ENCODE results near the gene LRIG3. TPM values are rescaled to one million over a fixed set of nuclear protein-coding genes. Genes with fewer than 3 reads are reported as not detected.

LRIG3 gene
- total and polyA plus RNA-seq, 2 of the 8 experiments (the other 6 are each of a cell fraction or from before 2014, with no cell fraction given): 6.5 to 9.1 TPM

DNA sequence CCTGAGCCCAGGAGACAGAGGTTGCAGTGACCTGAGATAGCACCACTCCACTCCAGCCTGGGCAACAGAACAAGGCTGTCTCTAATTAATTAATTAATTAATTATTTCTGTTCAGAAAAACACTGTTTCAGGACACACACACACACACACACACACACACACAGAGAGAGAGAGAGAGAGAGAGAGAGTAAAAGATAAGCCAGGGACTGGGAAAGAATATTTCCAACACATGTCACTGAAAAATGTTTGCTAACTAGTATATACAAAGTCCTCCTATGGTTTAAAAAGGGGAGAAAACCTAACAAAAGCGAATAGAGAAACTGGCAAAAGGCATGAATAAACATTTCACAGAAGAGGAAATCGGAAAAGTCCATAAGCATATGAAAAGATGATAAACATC lies 18.1 kb upstream of the LRIG3 start:
- no peak overlapping the region for H3K56ac ChIP-seq (replicated peaks; ENCODE audit: insufficient read length, low read depth, low read length)
- H2BK12ac ChIP-seq (ENCODE audit: low read depth, low read length): no peak overlapping the region
- no peak overlapping the region for H2BK120ac ChIP-seq (replicated peaks; ENCODE audit: low read depth, low read length)
- CTCF ChIA-PET (ENCODE audit: partially characterized antibody): no interaction called here
- no peak overlapping the region for H2AFZ ChIP-seq (ENCODE audit: low read length)
- H3K27me3 ChIP-seq (replicated peaks in 1 of 4; ENCODE audit: control insufficient read depth in 3 of 4, extremely low read depth in 1 of 4, insufficient read depth in 3 of 4, low read length in 3 of 4): no peaks in the 10 kb centered on the region
- no peak overlapping the region for H3K4me2 ChIP-seq (ENCODE audit: insufficient read depth in 1 of 2, low read depth in 2 of 2, low read length in 2 of 2)
- TF ChIP-seq CBX5 (IDR thresholded peaks at IDR 0.05; ENCODE audit: low read depth, low read length) (no peak), YY1 (IDR thresholded peaks at IDR 0.05; ENCODE audit: low read depth, low read length) (no peak), SIX5 (IDR thresholded peaks at IDR 0.05; ENCODE audit: low read depth, low read length) (no peak), SIRT6 (IDR thresholded peaks at IDR 0.05; ENCODE audit: low read length) (no peak)
- H4K5ac ChIP-seq (ENCODE audit: insufficient read length, low read depth, low read length): no peak overlapping the region
- H2BK20ac ChIP-seq (ENCODE audit: low read length): no peak overlapping the region
- H2AK5ac ChIP-seq (ENCODE audit: low read depth, low read length): no peak overlapping the region
- no peak overlapping the region for H3K4ac ChIP-seq (replicated peaks; ENCODE audit: insufficient read length, low read depth, low read length)
- H3K14ac ChIP-seq (ENCODE audit: insufficient read length): no peak overlapping the region
- H4K8ac ChIP-seq (ENCODE audit: extremely low read depth, insufficient read depth, low read length): no peak overlapping the region
- POLR2A ChIA-PET (ENCODE audit: partially characterized antibody): no interaction called here
- DNase-seq (ENCODE audit: low read depth in 1 of 2, low spot score in 2 of 2) (no peak), FAIRE-seq (no peak)
- H4K91ac ChIP-seq (replicated peaks; ENCODE audit: insufficient read length, low read length): no peak overlapping the region
- H3K9me3 ChIP-seq (ENCODE audit: insufficient read depth in 2 of 2, low read depth in 1 of 2, low read length in 1 of 2): no peaks in the 10 kb centered on the region; a peak in 1 of 4 replicates
- no peak overlapping the region for H3K27ac ChIP-seq (ENCODE audit: low read depth, low read length)
- no peak overlapping the region for H3K18ac ChIP-seq (ENCODE audit: extremely low read depth, low read length)
- H2BK5ac ChIP-seq (ENCODE audit: low read depth, low read length): no peak overlapping the region
- H4K20me1 ChIP-seq (replicated peaks in 1 of 2; ENCODE audit: control insufficient read depth in 1 of 2, insufficient read depth in 2 of 2, low read length in 2 of 2): no peaks in the 10 kb centered on the region
- H3K79me2 ChIP-seq (ENCODE audit: control insufficient read depth in 1 of 2, insufficient read depth in 2 of 2, low read length in 2 of 2): no peaks in the 10 kb centered on the region
- H3K4me1 ChIP-seq (replicated peaks in 1 of 4; ENCODE audit: control insufficient read depth in 3 of 4, insufficient read depth in 4 of 4, low read length in 3 of 4): no peaks in the 10 kb centered on the region; a peak in 1 of 7 replicates
- no peaks in the 10 kb centered on the region for H3K36me3 ChIP-seq (ENCODE audit: control insufficient read depth in 2 of 4, insufficient read depth in 4 of 4, low read length in 3 of 4)
- no peak overlapping the region for H3K23ac ChIP-seq (ENCODE audit: insufficient read length)
- WGBS, 2 experiments (ENCODE audit: extremely low coverage in 1 of 2, insufficient coverage in 1 of 2, insufficient read length in 1 of 2, insufficient replicate concordance in 2 of 2, low coverage in 1 of 2, low lambda C conversion rate in 2 of 2, missing lambda C conversion rate in 1 of 2): 88% methylated on average over 2 of the region's 2 CpGs; no CpG with 5 or more reads in 1 of the 2 experiments
- no peak overlapping the region for H2BK15ac ChIP-seq (ENCODE audit: low read length)
- no peaks in the 10 kb centered on the region for H3K79me1 ChIP-seq (ENCODE audit: low read depth, low read length)
- no peaks in the 10 kb centered on the region for H3K23me2 ChIP-seq (ENCODE audit: low read depth, low read length)
- H3K4me3 ChIP-seq (ENCODE audit: extremely low read depth in 1 of 4, insufficient read depth in 2 of 4, low read depth in 3 of 4, low read length in 4 of 4): no peak overlapping the region
- H3K9ac ChIP-seq (replicated peaks in 1 of 4; ENCODE audit: extremely low read depth in 1 of 4, low read depth in 3 of 4, low read length in 3 of 4): no peak overlapping the region
